ENCODE results near the gene RB1. TPM values are rescaled to one million over a fixed set of nuclear protein-coding genes. Genes with fewer than 3 reads are reported as not detected.

Gene RB1
- total and polyA plus RNA-seq, 2 donors (not counting 1 experiment from before 2014, with no cell fraction given) = 24.0 to 70.4 TPM

DNA sequence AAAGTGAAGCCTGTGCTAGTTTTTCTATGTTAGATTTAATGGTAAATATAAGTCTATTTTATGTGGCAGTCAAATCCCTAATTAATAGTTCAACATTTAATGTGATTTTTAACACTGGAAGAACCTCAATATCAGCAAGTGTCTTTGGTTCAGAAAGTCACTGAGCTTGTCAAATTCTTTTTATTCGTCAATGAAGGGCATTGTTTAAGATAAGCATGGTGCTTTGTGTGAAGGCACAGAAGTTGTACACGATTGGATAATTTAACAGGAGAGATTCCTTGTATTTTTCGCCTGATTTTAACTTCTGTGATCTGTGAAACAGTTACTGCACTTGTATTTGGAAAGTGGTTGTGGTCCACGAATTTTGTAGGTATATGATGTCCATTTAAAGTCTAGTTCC, 30.2 kb upstream of the RB1 start:
- intact Hi-C loops (cut with micrococcal nuclease) = no loop called here
- no peak for ATAC-seq (ENCODE audit: low read depth)
- Histone ChIP-seq H3K9me3 (ENCODE audit: control extremely low read depth in 1 of 3, control insufficient read depth in 2 of 3, insufficient read depth in 1 of 3, low read length in 2 of 3) (no peaks in the 10 kb centered on the region), H3K4me2 (replicated peaks; ENCODE audit: low read depth, low read length, poor library complexity, severe bottlenecking) (no peak overlapping the region), H3K4me1 (ENCODE audit: control insufficient read depth in 2 of 2, insufficient read depth in 2 of 2, low read length in 2 of 2) (no peaks in the 10 kb centered on the region), H3K27me3 (replicated peaks in 1 of 4; ENCODE audit: control extremely low read depth in 1 of 4, control insufficient read depth in 3 of 4, insufficient read depth in 4 of 4, low read length in 3 of 4) (no peaks in the 10 kb centered on the region), H3K27ac (ENCODE audit: low read length in 2 of 2) (no peak overlapping the region), H4K20me1 (ENCODE audit: control insufficient read depth, insufficient read depth, low read length, poor library complexity, severe bottlenecking) (no peaks in the 10 kb centered on the region), H3K79me2 (ENCODE audit: control insufficient read depth, insufficient read depth, low read length) (no peaks in the 10 kb centered on the region), H3K36me3 (replicated peaks in 1 of 2; ENCODE audit: control extremely low read depth in 1 of 2, control insufficient read depth in 1 of 2, extremely low read depth in 1 of 2, insufficient read depth in 2 of 2, low read length in 1 of 2) (no peaks in the 10 kb centered on the region), H2AFZ (ENCODE audit: insufficient read depth, low read depth, low read length, poor library complexity, severe bottlenecking) (no peak overlapping the region), H3K4me3 (ENCODE audit: control extremely low read depth in 1 of 5, extremely low read depth in 1 of 5, insufficient read depth in 1 of 5, low read depth in 2 of 5, low read length in 4 of 5) (no peak overlapping the region), H3K9ac (ENCODE audit: low read length) (no peak overlapping the region)
- H3K4me1 Mint-ChIP-seq = peaks cover 11% of the 10 kb centered on the region
- no peak overlapping the region for H3K27ac Mint-ChIP-seq
- DNase-seq = no peak
- POLR2A ChIA-PET = no interaction called here
- TF ChIP-seq, protein P1, sequence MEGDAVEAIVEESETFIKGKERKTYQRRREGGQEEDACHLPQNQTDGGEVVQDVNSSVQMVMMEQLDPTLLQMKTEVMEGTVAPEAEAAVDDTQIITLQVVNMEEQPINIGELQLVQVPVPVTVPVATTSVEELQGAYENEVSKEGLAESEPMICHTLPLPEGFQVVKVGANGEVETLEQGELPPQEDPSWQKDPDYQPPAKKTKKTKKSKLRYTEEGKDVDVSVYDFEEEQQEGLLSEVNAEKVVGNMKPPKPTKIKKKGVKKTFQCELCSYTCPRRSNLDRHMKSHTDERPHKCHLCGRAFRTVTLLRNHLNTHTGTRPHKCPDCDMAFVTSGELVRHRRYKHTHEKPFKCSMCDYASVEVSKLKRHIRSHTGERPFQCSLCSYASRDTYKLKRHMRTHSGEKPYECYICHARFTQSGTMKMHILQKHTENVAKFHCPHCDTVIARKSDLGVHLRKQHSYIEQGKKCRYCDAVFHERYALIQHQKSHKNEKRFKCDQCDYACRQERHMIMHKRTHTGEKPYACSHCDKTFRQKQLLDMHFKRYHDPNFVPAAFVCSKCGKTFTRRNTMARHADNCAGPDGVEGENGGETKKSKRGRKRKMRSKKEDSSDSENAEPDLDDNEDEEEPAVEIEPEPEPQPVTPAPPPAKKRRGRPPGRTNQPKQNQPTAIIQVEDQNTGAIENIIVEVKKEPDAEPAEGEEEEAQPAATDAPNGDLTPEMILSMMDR (IDR thresholded peaks at IDR 0.05) = no peak
- TF ChIP-seq EZH2 (IDR thresholded peaks at IDR 0.05; ENCODE audit: borderline replicate concordance, insufficient read depth, low read depth, low read length, poor library complexity, severe bottlenecking) = no peak
- CTCF ChIA-PET = no interaction called here
- no peaks in the 10 kb centered on the region for H3K9me3 Mint-ChIP-seq (ENCODE audit: insufficient read depth)
- WGBS (ENCODE audit: insufficient coverage) = 80% methylated on average over 1 of the region's 4 CpGs
- H3K27me3 Mint-ChIP-seq = no peaks in the 10 kb centered on the region
- no peak overlapping the region for H3K4me3 Mint-ChIP-seq

DNA sequence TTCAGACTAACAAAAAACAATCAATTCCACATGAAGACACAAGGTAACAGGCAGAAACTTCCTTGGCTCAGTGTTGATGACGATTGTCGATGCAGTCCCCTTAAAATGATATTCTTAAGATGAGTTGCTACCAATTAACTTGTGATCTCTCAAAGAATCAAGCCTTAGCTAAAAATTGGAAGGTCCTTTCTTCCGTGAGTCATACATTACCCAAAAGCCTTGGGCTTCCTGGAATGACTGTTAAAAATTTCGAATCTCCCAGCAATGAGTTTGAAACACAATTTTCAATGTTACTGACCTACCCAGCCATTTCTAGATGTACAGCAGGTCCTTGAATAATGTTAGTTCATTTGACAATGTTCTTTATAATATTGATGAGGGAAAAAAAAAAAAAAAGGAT, 28.0 kb upstream of the RB1 start:
- Histone ChIP-seq H3K36me3 (replicated peaks in 1 of 2; ENCODE audit: control extremely low read depth in 1 of 2, control insufficient read depth in 1 of 2, extremely low read depth in 1 of 2, insufficient read depth in 2 of 2, low read length in 1 of 2) (no peaks in the 10 kb centered on the region), H3K9me3 (ENCODE audit: control extremely low read depth in 1 of 3, control insufficient read depth in 2 of 3, insufficient read depth in 1 of 3, low read length in 2 of 3) (no peaks in the 10 kb centered on the region), H3K27ac (ENCODE audit: low read length in 2 of 2) (no peak overlapping the region), H3K4me3 (ENCODE audit: control extremely low read depth in 1 of 5, extremely low read depth in 1 of 5, insufficient read depth in 1 of 5, low read depth in 2 of 5, low read length in 4 of 5) (no peak overlapping the region), H3K9ac (ENCODE audit: low read length) (no peak overlapping the region), H3K4me2 (replicated peaks; ENCODE audit: low read depth, low read length, poor library complexity, severe bottlenecking) (no peak overlapping the region), H3K79me2 (ENCODE audit: control insufficient read depth, insufficient read depth, low read length) (no peaks in the 10 kb centered on the region), H3K4me1 (ENCODE audit: control insufficient read depth in 2 of 2, insufficient read depth in 2 of 2, low read length in 2 of 2) (no peaks in the 10 kb centered on the region), H4K20me1 (ENCODE audit: control insufficient read depth, insufficient read depth, low read length, poor library complexity, severe bottlenecking) (no peaks in the 10 kb centered on the region), H2AFZ (ENCODE audit: insufficient read depth, low read depth, low read length, poor library complexity, severe bottlenecking) (no peak overlapping the region), H3K27me3 (replicated peaks in 1 of 4; ENCODE audit: control extremely low read depth in 1 of 4, control insufficient read depth in 3 of 4, insufficient read depth in 4 of 4, low read length in 3 of 4) (no peaks in the 10 kb centered on the region)
- intact Hi-C loops (cut with micrococcal nuclease) = no loop called here
- ATAC-seq (ENCODE audit: low read depth) (no peak), DNase-seq (no peak)
- Mint-ChIP-seq H3K4me3 (no peak overlapping the region), H3K27me3 (no peaks in the 10 kb centered on the region), H3K27ac (no peak overlapping the region), H3K9me3 (ENCODE audit: insufficient read depth) (no peaks in the 10 kb centered on the region), H3K4me1 (peaks cover 7% of the 10 kb centered on the region)
- 96% methylated on average over 3 of the region's 4 CpGs for WGBS (ENCODE audit: insufficient coverage)
- no peak for TF ChIP-seq EZH2 (IDR thresholded peaks at IDR 0.05; ENCODE audit: borderline replicate concordance, insufficient read depth, low read depth, low read length, poor library complexity, severe bottlenecking)
- TF ChIP-seq, protein P1 (IDR thresholded peaks at IDR 0.05) = no peak
- CTCF ChIA-PET = no interaction called here
- POLR2A ChIA-PET = no interaction called here

Data from B cell (primary cell).